Frontal cortex (tissue), 4 donors: ENCODE measurements around the gene WEE1. TPM values are rescaled to one million over a fixed set of nuclear protein-coding genes. Genes with fewer than 3 reads are reported as not detected.
"Not testable (repeated sequence)": the region's sequence is repeated elsewhere in the genome, so short reads cannot be mapped to it uniquely, and the experiment has no call there.

Experiments
- DNase-seq, 2 donors: peaks; one replicate each; pipeline ENCODE4 v3.0.0; 2012; ENCODE audit warnings: low spot score in 2 of 2
- FAIRE-seq: peaks from 2 replicates; lab custom pipeline; 2012; peaks lifted over from hg19 to GRCh38; lab: Jason Lieb, UNC
- small RNA-seq: library from RNA; depleted of rRNA; stranded (forward); fragments of <200 nt; gene quantifications from one replicate; pipeline ENCODE3, GENCODE V24; 2014
- total RNA-seq: library from RNA; depleted of rRNA; stranded (reverse); fragments of >200 nt; gene quantifications from one replicate; pipeline ENCODE4 v1.2.3, GENCODE V29; 2014
- donor health status: control.
- donor health status: control.
- donor health status: control.

WEE1 gene
- total RNA-seq, 1 donor from 2014 or later = 11.0 TPM

DNA sequence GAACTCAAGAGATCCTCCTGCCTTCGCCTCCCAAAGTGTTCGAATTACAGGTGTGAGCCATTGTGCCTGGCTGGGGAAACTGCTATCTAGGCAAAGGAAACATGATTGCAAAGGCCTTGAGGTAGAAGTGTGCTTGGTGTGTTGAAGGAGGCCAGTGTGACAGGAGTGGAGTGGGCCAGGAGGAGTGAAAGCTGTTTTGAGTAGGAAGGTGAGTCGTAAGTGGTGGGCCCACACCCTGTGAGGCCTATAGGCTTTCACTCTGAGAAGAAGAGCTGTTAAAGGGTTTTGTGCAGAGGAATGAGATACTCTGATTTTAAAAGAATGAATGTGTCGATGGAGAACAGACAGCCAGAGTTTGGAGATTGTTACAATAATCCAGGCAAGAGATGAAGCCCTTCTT lies 43.4 kb downstream of the WEE1 start:
- DNase-seq (no peak), FAIRE-seq (no peak)

DNA sequence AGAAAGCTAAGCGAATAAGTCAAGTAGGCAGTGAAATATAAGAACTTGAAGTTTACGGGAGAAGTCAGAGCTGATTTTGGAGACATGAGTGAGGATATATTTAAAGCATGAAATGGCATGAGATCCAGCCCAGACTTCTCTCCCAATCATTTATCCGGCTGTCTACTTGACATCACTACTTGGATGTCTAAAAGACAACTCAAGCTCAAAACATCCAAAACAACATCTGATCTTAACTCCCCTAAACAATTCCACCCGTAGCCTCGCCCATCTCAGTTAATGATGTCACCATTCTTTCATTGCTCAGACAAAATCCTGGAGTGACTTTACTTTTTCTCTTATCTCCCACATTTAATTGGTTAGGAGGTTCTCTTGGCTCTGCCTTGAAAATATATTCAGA lies 44.5 kb downstream of the WEE1 start:
- no peak for FAIRE-seq
- no peak for DNase-seq

GRCh38 chr11:9619004-9619403 lies 45.5 kb downstream of the WEE1 start:
- DNase-seq (no peak), FAIRE-seq (no peak)

DNA sequence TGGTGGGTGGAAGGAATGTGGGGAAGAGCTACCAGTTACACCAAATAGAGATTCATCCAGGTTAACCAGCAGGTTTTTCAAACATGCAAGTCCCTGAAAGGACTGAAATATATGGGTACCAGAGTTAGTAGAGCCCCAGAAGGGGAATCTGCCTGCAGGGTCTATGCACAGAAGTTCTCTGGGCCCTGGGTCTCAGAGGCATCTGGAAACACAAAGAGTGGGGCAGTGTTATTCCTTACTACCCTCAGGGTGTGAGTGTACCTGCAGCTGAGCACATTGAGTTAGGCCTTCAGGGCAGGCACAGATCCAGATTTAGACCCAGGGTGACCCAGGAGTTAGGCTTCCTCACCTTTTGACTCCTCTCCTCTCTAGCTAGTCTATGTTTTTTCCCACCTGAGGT lies 46.5 kb downstream of the WEE1 start:
- DNase-seq (no peak), FAIRE-seq (no peak)

- not testable (repeated sequence) for DNase-seq, FAIRE-seq
These were observed 48.9 kb downstream of the WEE1 start for GRCh38 chr11:9622353-9622752.

- not testable (repeated sequence) for FAIRE-seq, DNase-seq
These were observed 49.6 kb downstream of the WEE1 start for GRCh38 chr11:9623053-9623452.

DNA sequence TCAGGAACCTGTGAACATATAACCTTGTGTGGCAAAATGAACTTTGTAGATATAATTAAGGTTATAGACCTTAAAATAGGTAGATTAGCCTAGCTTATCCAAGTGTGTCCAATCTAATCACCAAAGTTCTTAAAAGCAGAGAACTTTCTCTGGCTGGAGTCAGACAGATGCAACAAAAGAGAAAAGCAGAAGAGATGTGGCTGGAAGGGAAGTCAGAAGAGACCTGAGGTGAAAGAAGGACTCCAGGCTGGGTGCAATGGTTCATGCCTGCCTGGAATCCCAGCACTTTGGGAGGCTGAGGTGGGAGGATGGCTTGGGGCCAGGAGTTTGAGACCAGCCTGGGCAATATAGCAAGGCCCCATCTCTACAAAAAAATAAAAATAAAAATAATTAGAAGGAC lies 51.0 kb downstream of the WEE1 start:
- DNase-seq (no peak), FAIRE-seq (no peak)

DNA sequence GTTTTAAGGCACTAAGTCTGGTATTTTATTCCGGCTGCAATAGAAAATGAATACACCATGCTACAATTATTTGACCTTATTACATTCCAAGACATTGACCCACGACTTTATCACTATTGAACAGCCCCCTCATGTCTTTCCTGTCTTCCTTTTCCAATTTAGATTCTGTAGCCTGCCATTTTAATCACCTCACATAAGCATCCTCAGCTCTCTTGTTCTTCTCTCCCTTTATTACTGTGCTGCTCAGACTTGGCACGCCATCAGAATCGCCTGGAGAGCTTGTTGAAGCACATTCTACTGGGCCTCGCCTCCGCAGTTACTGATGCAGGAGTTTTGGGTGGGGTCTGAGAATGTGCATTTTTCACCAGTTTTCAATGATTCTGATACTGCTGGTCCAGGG lies 51.7 kb downstream of the WEE1 start:
- no peak for FAIRE-seq
- no peak for DNase-seq

DNA sequence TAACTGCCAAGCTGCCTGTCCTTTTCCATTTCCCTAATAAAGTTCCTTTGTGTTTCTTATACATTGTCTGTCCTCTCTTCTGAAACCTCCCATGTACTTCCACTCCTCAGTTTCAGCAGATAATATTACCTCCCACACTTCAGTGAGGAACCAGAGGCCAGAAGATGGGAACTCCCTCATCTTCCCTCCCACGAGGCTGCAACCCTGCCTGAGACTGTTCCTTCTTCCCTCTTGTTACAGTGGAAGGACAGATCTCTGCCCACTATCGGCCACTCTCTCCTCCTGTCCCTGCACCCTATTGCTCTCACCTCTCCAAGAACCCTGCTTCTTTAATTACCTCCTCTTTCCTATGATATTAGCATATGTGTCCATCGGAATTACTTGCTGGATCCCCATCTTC lies 52.3 kb downstream of the WEE1 start:
- no peak for DNase-seq
- FAIRE-seq = no peak

- FAIRE-seq = no peak
- DNase-seq = no peak
These were observed 53.3 kb downstream of the WEE1 start for GRCh38 chr11:9626496-9627394.

GRCh38 chr11:9629064-9629463 lies 55.6 kb downstream of the WEE1 start:
- no peak for FAIRE-seq
- DNase-seq = no peak

- no peak for FAIRE-seq
- no peak for DNase-seq
These were observed 60.2 kb downstream of the WEE1 start for GRCh38 chr11:9633679-9634078.

- no peak for FAIRE-seq
- no peak for DNase-seq
These were observed 63.2 kb downstream of the WEE1 start for GRCh38 chr11:9636691-9637090.

GRCh38 chr11:9639099-9639498 lies 65.6 kb downstream of the WEE1 start:
- no peak for FAIRE-seq

More at GRCh38 chr11:9639099-9639498, 65.6 kb downstream of the WEE1 start:
- no peak for DNase-seq

Small RNA genes lying within 50 kb of the gene (small RNA-seq; reads per million reads assigned to genes)
- not detected for gene RF01210

Other genes with a start within 250 kb of the WEE1 start
- gene IPO7, start 189.0 kb upstream of the WEE1 start, total RNA-seq = 234 TPM
- gene ZNF143, start 112.7 kb upstream of the WEE1 start, total RNA-seq = 23.6 TPM
- 9.8 TPM for gene SWAP70, start 90.4 kb downstream of the WEE1 start, total RNA-seq